Astrocyte of the spinal cord (primary cell): Measurements from ENCODE around the gene DCST2.

Experiments used
- DNase-seq: peaks from one replicate; pipeline ENCODE4 v3.0.0; 2011; ENCODE audit warnings: low read depth, low spot score
- H3K4me3 ChIP-seq: 2 replicates; pipeline ENCODE4 v1.5.1; 2011; ENCODE audit warnings: low read depth, mild to moderate bottlenecking, low read length, moderate library complexity
- CTCF ChIP-seq: IDR thresholded peaks from 2 replicates; pipeline ENCODE4 v1.5.1; 2012; ENCODE audit warnings: low read depth, mild to moderate bottlenecking, low read length, inconsistent platforms
- in situ Hi-C: cut with HindIII; loops from 2 replicates; pipeline ENCODE4 v1.10.0; 2017; ENCODE audit warnings: low sequenced_read_pairs

The DCST2 gene

GRCh38 chr1:155069551-155070157 lies 36.1 kb upstream of the DCST2 start:
- no peak for TF ChIP-seq CTCF
- DNase-seq, result no peak
- no peak overlapping the region for H3K4me3 ChIP-seq
- in situ Hi-C loops, result no loop called here

GRCh38 chr1:155068599-155068998 lies 35.0 kb upstream of the DCST2 start:
- no peak for TF ChIP-seq CTCF
- no peak for DNase-seq
- in situ Hi-C loops, result no loop called here
- no peak overlapping the region for H3K4me3 ChIP-seq

- no peak for TF ChIP-seq CTCF
- no peak for DNase-seq
- no peak overlapping the region for H3K4me3 ChIP-seq
- in situ Hi-C loops, result no loop called here
Observed at GRCh38 chr1:155066777-155067176, 33.2 kb upstream of the DCST2 start.

DNA sequence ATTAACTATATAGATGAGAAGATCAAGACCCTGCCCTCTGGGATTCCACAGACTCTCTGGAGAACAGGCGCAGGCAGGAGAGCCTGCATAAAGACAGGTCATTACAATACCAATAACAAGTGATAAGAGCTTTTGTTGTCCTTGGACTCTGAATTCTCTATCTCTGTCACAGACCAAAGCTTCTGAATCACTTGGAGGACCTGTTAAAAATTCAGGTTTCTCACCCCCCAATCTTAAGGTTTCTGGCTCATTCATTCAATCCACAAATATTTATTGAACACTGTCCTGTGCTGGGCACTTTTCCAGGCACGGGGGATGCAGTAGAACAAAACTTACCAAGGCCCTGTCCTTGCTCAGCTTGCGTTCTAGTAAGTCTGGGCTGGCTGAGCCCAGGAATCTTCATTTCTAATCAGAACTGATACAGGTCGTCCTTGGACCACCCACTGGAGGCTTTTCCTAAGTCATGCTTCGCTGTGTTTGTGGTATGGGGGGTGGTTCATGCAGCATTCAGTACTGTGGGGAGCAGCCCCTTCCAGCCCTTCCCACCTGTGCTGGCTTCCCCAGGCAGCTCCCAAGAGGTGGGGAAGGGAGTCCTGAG lies 31.4 kb upstream of the DCST2 start:
- no peak overlapping the region for H3K4me3 ChIP-seq
- DNase-seq, result no peak
- TF ChIP-seq CTCF, result no peak
- in situ Hi-C loops, result no loop called here

DNA sequence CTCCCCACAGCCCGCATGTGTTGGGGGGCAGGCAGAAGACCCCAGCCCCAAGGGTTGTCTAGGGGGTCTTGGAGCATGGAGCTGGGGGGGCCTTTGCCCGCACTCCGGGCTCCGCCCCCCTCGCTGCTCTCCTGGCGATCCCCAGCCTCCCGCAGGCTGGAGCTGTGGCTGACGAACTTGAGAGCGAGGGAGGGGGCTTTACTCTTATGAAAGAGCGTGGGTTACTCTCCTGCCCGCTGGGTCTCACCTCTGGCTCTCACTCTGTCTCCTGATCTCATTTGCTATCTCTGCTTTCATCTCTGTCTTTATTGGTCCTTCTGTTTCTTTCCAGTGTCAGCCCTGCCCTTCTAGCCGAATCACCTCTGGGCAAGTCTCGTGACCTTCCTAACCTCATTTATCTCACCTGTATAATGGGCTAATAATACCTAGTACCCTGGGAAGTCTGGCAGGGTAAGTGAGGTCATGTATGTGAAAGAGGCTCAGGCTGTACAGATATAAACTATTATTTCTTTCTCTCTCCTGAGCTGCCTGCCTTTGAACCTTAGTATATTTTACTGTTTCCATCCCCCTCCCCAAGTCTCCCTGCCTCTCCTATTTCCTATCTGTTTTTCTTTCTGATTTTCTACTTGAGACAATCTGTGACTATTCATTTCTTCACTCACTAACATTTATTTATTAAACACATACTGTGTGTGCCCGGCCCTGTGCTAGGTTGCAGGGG lies 30.7 kb upstream of the DCST2 start:
- peak overlapping the region; percentile 90 for H3K4me3 ChIP-seq
- no peak for TF ChIP-seq CTCF
- no peak for DNase-seq
- in situ Hi-C loops, result no loop called here

GRCh38 chr1:155063550-155064110 lies 30.0 kb upstream of the DCST2 start, which contains the start of gene EFNA4:
Gene EFNA4 (plus strand): TSS chr1:155063740. CDS start chr1:155063824, 84 bp downstream.
- peak within 1 kb of the TSS; percentile 90 for H3K4me3 ChIP-seq

More at GRCh38 chr1:155063550-155064110, 30.0 kb upstream of the DCST2 start, which contains the start of gene EFNA4:
- DNase-seq, result peak; percentile 81
- in situ Hi-C loops, result no loop called here
- TF ChIP-seq CTCF, result no peak
